ENCODE data around the gene DCAF15.

DCAF15 gene, protein sequence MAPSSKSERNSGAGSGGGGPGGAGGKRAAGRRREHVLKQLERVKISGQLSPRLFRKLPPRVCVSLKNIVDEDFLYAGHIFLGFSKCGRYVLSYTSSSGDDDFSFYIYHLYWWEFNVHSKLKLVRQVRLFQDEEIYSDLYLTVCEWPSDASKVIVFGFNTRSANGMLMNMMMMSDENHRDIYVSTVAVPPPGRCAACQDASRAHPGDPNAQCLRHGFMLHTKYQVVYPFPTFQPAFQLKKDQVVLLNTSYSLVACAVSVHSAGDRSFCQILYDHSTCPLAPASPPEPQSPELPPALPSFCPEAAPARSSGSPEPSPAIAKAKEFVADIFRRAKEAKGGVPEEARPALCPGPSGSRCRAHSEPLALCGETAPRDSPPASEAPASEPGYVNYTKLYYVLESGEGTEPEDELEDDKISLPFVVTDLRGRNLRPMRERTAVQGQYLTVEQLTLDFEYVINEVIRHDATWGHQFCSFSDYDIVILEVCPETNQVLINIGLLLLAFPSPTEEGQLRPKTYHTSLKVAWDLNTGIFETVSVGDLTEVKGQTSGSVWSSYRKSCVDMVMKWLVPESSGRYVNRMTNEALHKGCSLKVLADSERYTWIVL

GRCh38 chr19:13952154-13952930 lies at the start of gene DCAF15:
Gene DCAF15, plus strand, starts transcription at chr19:13952509. Its CDS starts 4 bp downstream, at chr19:13952513.
- H3K4me3 ChIP-seq (ENCODE audit: control insufficient read depth, low read depth, low read length): peak within 1 kb of the TSS; percentile 80

GRCh38 chr19:13902993-13903555 lies 49.2 kb upstream of the DCAF15 start:
- DNase-seq (ENCODE audit: low read depth): peak; percentile 15
- H3K4me3 ChIP-seq (ENCODE audit: control insufficient read depth, low read depth, low read length): no peak overlapping the region
- TF ChIP-seq CTCF (conservative IDR thresholded peaks at IDR 0.05; ENCODE audit: control insufficient read depth, insufficient read depth, low read depth, low read length): peak; percentile 38

More at GRCh38 chr19:13952154-13952930, at the start of gene DCAF15:
- TF ChIP-seq CTCF (conservative IDR thresholded peaks at IDR 0.05; ENCODE audit: control insufficient read depth, insufficient read depth, low read depth, low read length): no peak
- DNase-seq (ENCODE audit: low read depth): peak; percentile 99

- H3K4me3 ChIP-seq (ENCODE audit: control insufficient read depth, low read depth, low read length): peak within 1 kb of the TSS; percentile 68
- peak; percentile 74 for DNase-seq (ENCODE audit: low read depth)
- TF ChIP-seq CTCF (conservative IDR thresholded peaks at IDR 0.05; ENCODE audit: control insufficient read depth, insufficient read depth, low read depth, low read length): no peak
These were observed 46.4 kb upstream of the DCAF15 start, which contains the start of the genes BRME1 and CC2D1A for GRCh38 chr19:13905634-13906520. Gene BRME1, minus strand, starts transcription at chr19:13906117. Its CDS starts 1,225 bp downstream, at chr19:13904892. Gene CC2D1A, plus strand, starts transcription at chr19:13906201. Its CDS starts 241 bp downstream, at chr19:13906442.

GRCh38 chr19:13906521-13906904 lies 45.8 kb upstream of the DCAF15 start:
- peak overlapping the region; percentile 68 for H3K4me3 ChIP-seq (ENCODE audit: control insufficient read depth, low read depth, low read length)
- DNase-seq (ENCODE audit: low read depth): no peak
- TF ChIP-seq CTCF (conservative IDR thresholded peaks at IDR 0.05; ENCODE audit: control insufficient read depth, insufficient read depth, low read depth, low read length): no peak

GRCh38 chr19:13906910-13907309 lies 45.4 kb upstream of the DCAF15 start:
- no peak for DNase-seq (ENCODE audit: low read depth)
- TF ChIP-seq CTCF (conservative IDR thresholded peaks at IDR 0.05; ENCODE audit: control insufficient read depth, insufficient read depth, low read depth, low read length): no peak
- H3K4me3 ChIP-seq (ENCODE audit: control insufficient read depth, low read depth, low read length): peak overlapping the region; percentile 68

Measured in fibroblast of mammary gland (primary cell).